GM18505 (cell line): ENCODE data around the gene POC5.
"Not testable (repeated sequence)": the region's sequence is repeated elsewhere in the genome, so short reads cannot be mapped to it uniquely, and the experiment has no call there.

Experiments used
- ATAC-seq: cut with Tn5 transposase; IDR thresholded peaks from one replicate; pipeline ENCODE4 v1.9.1; 2021; ENCODE audit not compliant: unreplicated experiment
- POLR2A ChIP-seq: IDR thresholded peaks from 4 replicates; pipeline ENCODE4 v1.6.1; 2011; ENCODE audit warnings: borderline replicate concordance; ENCODE audit not compliant: insufficient read depth, insufficient read length; ENCODE audit errors: extremely low read depth

The POC5 gene

GRCh38 chr5:75717082-75717922, at the start of gene POC5:
Gene POC5, minus strand, starts transcription at chr5:75717437. Its CDS starts 4,500 bp downstream, at chr5:75712937.
- ATAC-seq, result peak; percentile 92
- TF ChIP-seq POLR2A, result peak; percentile 95

GRCh38 chr5:75758116-75758515, 40.9 kb upstream of the POC5 start:
- TF ChIP-seq POLR2A, result no peak
- ATAC-seq, result no peak

- TF ChIP-seq POLR2A, result no peak
- no peak for ATAC-seq
Measured at GRCh38 chr5:75756981-75757380, 39.7 kb upstream of the POC5 start.

GRCh38 chr5:75756211-75756610, 39.0 kb upstream of the POC5 start:
- TF ChIP-seq POLR2A, result no peak
- ATAC-seq, result no peak

GRCh38 chr5:75753182-75753581, 35.9 kb upstream of the POC5 start:
- TF ChIP-seq POLR2A, result no peak
- no peak for ATAC-seq

- TF ChIP-seq POLR2A, result no peak
- ATAC-seq, result no peak
Measured at GRCh38 chr5:75744355-75744754, 27.1 kb upstream of the POC5 start.

GRCh38 chr5:75736273-75736672, 19.0 kb upstream of the POC5 start:
- no peak for TF ChIP-seq POLR2A
- no peak for ATAC-seq

- no peak for ATAC-seq
- no peak for TF ChIP-seq POLR2A
Measured at GRCh38 chr5:75734913-75735789, 17.9 kb upstream of the POC5 start.

GRCh38 chr5:75733767-75734166, 16.5 kb upstream of the POC5 start:
- ATAC-seq, result no peak

GRCh38 chr5:75731515-75731914, 14.3 kb upstream of the POC5 start:
- ATAC-seq, result not testable (repeated sequence)

More at GRCh38 chr5:75733767-75734166, 16.5 kb upstream of the POC5 start:
- no peak for TF ChIP-seq POLR2A

GRCh38 chr5:75729321-75729720, 12.1 kb upstream of the POC5 start:
- TF ChIP-seq POLR2A, result no peak
- ATAC-seq, result no peak

- no peak for ATAC-seq
- TF ChIP-seq POLR2A, result no peak
Measured at GRCh38 chr5:75727931-75728330, 10.7 kb upstream of the POC5 start.

- ATAC-seq, result not testable (repeated sequence)
Measured at GRCh38 chr5:75726224-75726623, 9.0 kb upstream of the POC5 start.

GRCh38 chr5:75723378-75723777, 6.1 kb upstream of the POC5 start:
- TF ChIP-seq POLR2A, result no peak
- no peak for ATAC-seq
